ENCODE measurements around the gene ARHGAP27.

DNA sequence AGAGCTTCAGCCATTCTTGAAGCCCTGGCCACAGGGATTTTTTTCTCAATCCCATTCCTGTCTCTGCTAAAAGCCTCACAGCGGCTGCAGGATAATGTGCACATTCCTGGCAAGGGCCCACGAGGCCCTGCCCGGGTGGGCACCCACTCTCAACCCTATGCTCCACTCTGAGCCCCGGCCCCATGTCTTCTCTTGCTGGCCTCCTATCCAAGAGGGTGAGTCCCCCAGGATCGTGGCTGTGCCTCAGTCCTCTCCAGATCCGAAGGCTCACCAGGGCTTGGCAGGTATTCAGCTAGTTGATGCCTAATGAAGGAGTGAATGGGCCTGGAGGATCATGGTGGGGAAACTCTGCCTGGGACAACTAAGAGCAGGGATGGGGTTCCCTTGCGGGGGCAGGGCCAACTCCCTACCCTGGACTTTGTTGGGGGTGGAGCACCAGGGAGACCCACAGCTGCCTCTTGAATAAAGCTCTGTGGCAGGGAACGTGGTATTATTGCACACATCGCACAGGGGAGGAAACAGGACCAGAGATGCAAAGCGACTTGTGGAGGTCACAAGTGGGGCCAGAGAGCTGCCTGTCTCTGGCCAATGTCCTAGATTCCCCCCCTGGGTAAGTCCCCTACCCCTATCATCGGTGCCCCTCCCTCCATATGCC is 5.4 kb downstream of the ARHGAP27 start:
- TF ChIP-seq POLR2A (IDR thresholded peaks at IDR 0.05; ENCODE audit: low read length) (no peak), GATA1 (IDR thresholded peaks at IDR 0.05; ENCODE audit: low read depth, low read length) (no peak)
